Neural progenitor cell (in vitro differentiated cells): ENCODE measurements around the gene KDM6B.

Experiments
- CTCF ChIP-seq: fragments of 200-600 bp; sonication (generic); IDR thresholded peaks from 2 replicates; pipeline ENCODE4 v1.5.1; 2017; ENCODE audit warnings: antibody characterized with exemption, mild to moderate bottlenecking
- EZH2 ChIP-seq: fragments of 200-600 bp; sonication (generic); IDR thresholded peaks from 2 replicates; pipeline ENCODE4 v1.6.1; 2017; ENCODE audit warnings: antibody characterized with exemption, mild to moderate bottlenecking, moderate library complexity
- EZH2phosphoT487 ChIP-seq: fragments of 200-600 bp; sonication (generic); IDR thresholded peaks from 2 replicates; pipeline ENCODE4 v1.6.1; 2017; ENCODE audit warnings: antibody characterized with exemption

- TF ChIP-seq CTCF: no peak
- no peak for TF ChIP-seq EZH2
- no peak for TF ChIP-seq EZH2phosphoT487
Measured at GRCh38 chr17:7814969-7815368, 19.0 kb upstream of the KDM6B start.
